ENCODE results near the gene SENP8. TPM values are rescaled to one million over a fixed set of nuclear protein-coding genes. Genes with fewer than 3 reads are reported as not detected.

SENP8 gene
- total and polyA plus RNA-seq, 2 of the 8 experiments (the other 6 are each of a cell fraction or from before 2014, with no cell fraction given): 4.1 to 6.0 TPM

DNA sequence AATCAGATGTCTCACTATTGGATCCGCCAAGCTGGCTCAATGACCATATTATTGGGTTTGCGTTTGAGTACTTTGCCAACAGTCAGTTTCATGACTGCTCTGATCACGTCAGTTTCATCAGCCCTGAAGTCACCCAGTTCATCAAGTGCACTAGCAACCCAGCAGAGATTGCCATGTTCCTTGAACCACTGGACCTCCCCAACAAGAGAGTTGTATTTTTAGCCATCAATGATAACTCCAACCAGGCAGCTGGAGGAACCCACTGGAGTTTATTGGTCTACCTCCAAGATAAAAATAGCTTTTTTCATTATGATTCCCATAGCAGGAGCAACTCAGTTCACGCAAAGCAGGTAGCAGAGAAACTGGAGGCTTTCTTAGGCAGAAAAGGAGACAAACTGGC, 21.5 kb downstream of the SENP8 start:
- H4K8ac ChIP-seq (ENCODE audit: extremely low read depth, insufficient read depth, low read length): no peak overlapping the region; the same call in 1 of the 2 replicates
- ChIA-PET POLR2A (ENCODE audit: partially characterized antibody) (interaction anchor here (1.1 kb wide), 1 partner anchor 22 kb away, joined by 3 read pairs; the partner anchor contains the start of genes MYO9A and SENP8), CTCF (ENCODE audit: partially characterized antibody) (interaction anchor here (0.8 to 2.5 kb wide), 3 partner anchors 17 to 409 kb away, joined by 3 to 11 read pairs (median 3); no protein-coding TSS in a partner anchor)
- no peak overlapping the region for H2AK5ac ChIP-seq (ENCODE audit: low read depth, low read length)
- H2BK20ac ChIP-seq (ENCODE audit: low read length): no peak overlapping the region
- no peak overlapping the region for H3K9ac ChIP-seq (replicated peaks in 1 of 4; ENCODE audit: extremely low read depth in 1 of 4, low read depth in 3 of 4, low read length in 3 of 4)
- H3K4me3 ChIP-seq (ENCODE audit: extremely low read depth in 1 of 4, insufficient read depth in 2 of 4, low read depth in 3 of 4, low read length in 4 of 4): no peak overlapping the region
- H4K5ac ChIP-seq (ENCODE audit: insufficient read length, low read depth, low read length): no peak overlapping the region
- H3K4ac ChIP-seq (replicated peaks; ENCODE audit: insufficient read length, low read depth, low read length): no peak overlapping the region
- FAIRE-seq: no peak
- no peak overlapping the region for H2BK15ac ChIP-seq (ENCODE audit: low read length)
- H3K4me2 ChIP-seq (ENCODE audit: insufficient read depth in 1 of 2, low read depth in 2 of 2, low read length in 2 of 2): no peak overlapping the region
- WGBS, 2 experiments (ENCODE audit: extremely low coverage in 1 of 2, insufficient coverage in 1 of 2, insufficient read length in 1 of 2, insufficient replicate concordance in 2 of 2, low coverage in 1 of 2, low lambda C conversion rate in 2 of 2, missing lambda C conversion rate in 1 of 2): 93% methylated on average over 4 of the region's 4 CpGs; no CpG with 5 or more reads in 1 of the 2 experiments
- no peak overlapping the region for H2BK12ac ChIP-seq (ENCODE audit: low read depth, low read length)
- no peak overlapping the region for H3K18ac ChIP-seq (ENCODE audit: extremely low read depth, low read length)
- H3K56ac ChIP-seq (replicated peaks; ENCODE audit: insufficient read length, low read depth, low read length): no peak overlapping the region
- no peak overlapping the region for H3K23ac ChIP-seq (ENCODE audit: insufficient read length)
- no peak overlapping the region for H2BK5ac ChIP-seq (ENCODE audit: low read depth, low read length)
- no peaks in the 10 kb centered on the region for H4K20me1 ChIP-seq (replicated peaks in 1 of 2; ENCODE audit: control insufficient read depth in 1 of 2, insufficient read depth in 2 of 2, low read length in 2 of 2)
- no peak overlapping the region for H2BK120ac ChIP-seq (replicated peaks; ENCODE audit: low read depth, low read length)
- no peak overlapping the region for H3K27ac ChIP-seq (ENCODE audit: low read depth, low read length)
- no peak overlapping the region for H2AFZ ChIP-seq (ENCODE audit: low read length)
- no peaks in the 10 kb centered on the region for H3K27me3 ChIP-seq (replicated peaks in 1 of 4; ENCODE audit: control insufficient read depth in 3 of 4, extremely low read depth in 1 of 4, insufficient read depth in 3 of 4, low read length in 3 of 4)
- H3K79me2 ChIP-seq (ENCODE audit: control insufficient read depth in 1 of 2, insufficient read depth in 2 of 2, low read length in 2 of 2): no peaks in the 10 kb centered on the region
- DNase-seq (ENCODE audit: low read depth in 1 of 2, low spot score in 2 of 2): no peak
- H3K23me2 ChIP-seq (ENCODE audit: low read depth, low read length): no peaks in the 10 kb centered on the region
- H3K36me3 ChIP-seq (ENCODE audit: control insufficient read depth in 2 of 4, insufficient read depth in 4 of 4, low read length in 3 of 4): no peaks in the 10 kb centered on the region; a peak in 1 of 8 replicates
- H3K79me1 ChIP-seq (ENCODE audit: low read depth, low read length): no peaks in the 10 kb centered on the region
- H3K14ac ChIP-seq (ENCODE audit: insufficient read length): no peak overlapping the region
- H4K91ac ChIP-seq (replicated peaks; ENCODE audit: insufficient read length, low read length): no peak overlapping the region
- no peaks in the 10 kb centered on the region for H3K4me1 ChIP-seq (replicated peaks in 1 of 4; ENCODE audit: control insufficient read depth in 3 of 4, insufficient read depth in 4 of 4, low read length in 3 of 4)
- no peaks in the 10 kb centered on the region for H3K9me3 ChIP-seq (ENCODE audit: insufficient read depth in 2 of 2, low read depth in 1 of 2, low read length in 1 of 2)
